ENCODE measurements around the gene CCL5. TPM values are rescaled to one million over a fixed set of nuclear protein-coding genes. Genes with fewer than 3 reads are reported as not detected.

Gene CCL5
- total RNA-seq, 1 experiment from 2014 or later: 0.17 TPM

DNA sequence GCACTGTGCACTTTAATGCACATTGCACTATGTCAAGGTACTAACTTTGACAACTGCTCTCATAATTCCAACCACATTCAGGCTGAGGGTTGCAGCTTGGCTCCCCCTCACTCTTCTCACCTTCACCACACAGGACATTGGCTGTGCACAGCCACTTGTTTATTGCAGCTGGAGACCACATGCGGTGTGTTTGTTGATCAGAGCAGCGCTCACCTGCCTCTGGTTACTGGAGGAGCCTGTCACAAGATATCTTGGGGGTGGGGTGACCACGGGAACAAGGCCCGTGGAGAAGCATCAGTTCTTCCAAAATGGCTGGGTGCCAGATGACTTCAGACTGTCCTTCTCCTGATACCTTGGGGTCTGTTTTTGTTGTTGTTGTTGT, 10.6 kb upstream of the CCL5 start:
- CTCF ChIA-PET: interaction anchor here (2.1 kb wide), 1 partner anchor 19 kb away, joined by 5 read pairs; no protein-coding TSS in a partner anchor
- H3K27me3 Mint-ChIP-seq (ENCODE audit: low read depth): no peaks in the 10 kb centered on the region
- peaks cover 22% of the 10 kb centered on the region for H3K4me1 Mint-ChIP-seq
- no peak for DNase-seq (ENCODE audit: low spot score)
- POLR2A ChIA-PET: no interaction called here
- H3K27ac Mint-ChIP-seq: no peak overlapping the region
- H3K4me3 Mint-ChIP-seq: no peak overlapping the region
- peak; percentile 22; the same call in 1 of the 2 replicates for ATAC-seq
- TF ChIP-seq MLX (CRISPR knock-in tag; IDR thresholded peaks at IDR 0.05) (no peak), FOXP1 (CRISPR knock-in tag; IDR thresholded peaks at IDR 0.05; ENCODE audit: borderline replicate concordance) (no peak), TP53 (CRISPR knock-in tag; IDR thresholded peaks at IDR 0.05) (no peak), ZNF232 (CRISPR knock-in tag; IDR thresholded peaks at IDR 0.05) (no peak), FOXJ3 (CRISPR knock-in tag; IDR thresholded peaks at IDR 0.05; ENCODE audit: borderline replicate concordance) (no peak), ATF6 (CRISPR knock-in tag; IDR thresholded peaks at IDR 0.05) (no peak), NR1H2 (CRISPR knock-in tag; IDR thresholded peaks at IDR 0.05) (no peak), RELA (CRISPR knock-in tag; IDR thresholded peaks at IDR 0.05; ENCODE audit: borderline replicate concordance) (no peak)
- TF ChIP-seq, protein P1, sequence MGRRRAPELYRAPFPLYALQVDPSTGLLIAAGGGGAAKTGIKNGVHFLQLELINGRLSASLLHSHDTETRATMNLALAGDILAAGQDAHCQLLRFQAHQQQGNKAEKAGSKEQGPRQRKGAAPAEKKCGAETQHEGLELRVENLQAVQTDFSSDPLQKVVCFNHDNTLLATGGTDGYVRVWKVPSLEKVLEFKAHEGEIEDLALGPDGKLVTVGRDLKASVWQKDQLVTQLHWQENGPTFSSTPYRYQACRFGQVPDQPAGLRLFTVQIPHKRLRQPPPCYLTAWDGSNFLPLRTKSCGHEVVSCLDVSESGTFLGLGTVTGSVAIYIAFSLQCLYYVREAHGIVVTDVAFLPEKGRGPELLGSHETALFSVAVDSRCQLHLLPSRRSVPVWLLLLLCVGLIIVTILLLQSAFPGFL (CRISPR knock-in tag; IDR thresholded peaks at IDR 0.05; ENCODE audit: borderline replicate concordance): no peak
- TF ChIP-seq, protein P2, sequence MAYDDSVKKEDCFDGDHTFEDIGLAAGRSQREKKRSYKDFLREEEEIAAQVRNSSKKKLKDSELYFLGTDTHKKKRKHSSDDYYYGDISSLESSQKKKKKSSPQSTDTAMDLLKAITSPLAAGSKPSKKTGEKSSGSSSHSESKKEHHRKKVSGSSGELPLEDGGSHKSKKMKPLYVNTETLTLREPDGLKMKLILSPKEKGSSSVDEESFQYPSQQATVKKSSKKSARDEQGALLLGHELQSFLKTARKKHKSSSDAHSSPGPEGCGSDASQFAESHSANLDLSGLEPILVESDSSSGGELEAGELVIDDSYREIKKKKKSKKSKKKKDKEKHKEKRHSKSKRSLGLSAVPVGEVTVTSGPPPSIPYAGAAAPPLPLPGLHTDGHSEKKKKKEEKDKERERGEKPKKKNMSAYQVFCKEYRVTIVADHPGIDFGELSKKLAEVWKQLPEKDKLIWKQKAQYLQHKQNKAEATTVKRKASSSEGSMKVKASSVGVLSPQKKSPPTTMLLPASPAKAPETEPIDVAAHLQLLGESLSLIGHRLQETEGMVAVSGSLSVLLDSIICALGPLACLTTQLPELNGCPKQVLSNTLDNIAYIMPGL (CRISPR knock-in tag; IDR thresholded peaks at IDR 0.05): no peak
- TF ChIP-seq, protein P3, sequence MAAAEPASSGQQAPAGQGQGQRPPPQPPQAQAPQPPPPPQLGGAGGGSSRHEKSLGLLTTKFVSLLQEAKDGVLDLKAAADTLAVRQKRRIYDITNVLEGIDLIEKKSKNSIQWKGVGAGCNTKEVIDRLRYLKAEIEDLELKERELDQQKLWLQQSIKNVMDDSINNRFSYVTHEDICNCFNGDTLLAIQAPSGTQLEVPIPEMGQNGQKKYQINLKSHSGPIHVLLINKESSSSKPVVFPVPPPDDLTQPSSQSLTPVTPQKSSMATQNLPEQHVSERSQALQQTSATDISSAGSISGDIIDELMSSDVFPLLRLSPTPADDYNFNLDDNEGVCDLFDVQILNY (CRISPR knock-in tag; IDR thresholded peaks at IDR 0.05): no peak
- TF ChIP-seq, protein P4, sequence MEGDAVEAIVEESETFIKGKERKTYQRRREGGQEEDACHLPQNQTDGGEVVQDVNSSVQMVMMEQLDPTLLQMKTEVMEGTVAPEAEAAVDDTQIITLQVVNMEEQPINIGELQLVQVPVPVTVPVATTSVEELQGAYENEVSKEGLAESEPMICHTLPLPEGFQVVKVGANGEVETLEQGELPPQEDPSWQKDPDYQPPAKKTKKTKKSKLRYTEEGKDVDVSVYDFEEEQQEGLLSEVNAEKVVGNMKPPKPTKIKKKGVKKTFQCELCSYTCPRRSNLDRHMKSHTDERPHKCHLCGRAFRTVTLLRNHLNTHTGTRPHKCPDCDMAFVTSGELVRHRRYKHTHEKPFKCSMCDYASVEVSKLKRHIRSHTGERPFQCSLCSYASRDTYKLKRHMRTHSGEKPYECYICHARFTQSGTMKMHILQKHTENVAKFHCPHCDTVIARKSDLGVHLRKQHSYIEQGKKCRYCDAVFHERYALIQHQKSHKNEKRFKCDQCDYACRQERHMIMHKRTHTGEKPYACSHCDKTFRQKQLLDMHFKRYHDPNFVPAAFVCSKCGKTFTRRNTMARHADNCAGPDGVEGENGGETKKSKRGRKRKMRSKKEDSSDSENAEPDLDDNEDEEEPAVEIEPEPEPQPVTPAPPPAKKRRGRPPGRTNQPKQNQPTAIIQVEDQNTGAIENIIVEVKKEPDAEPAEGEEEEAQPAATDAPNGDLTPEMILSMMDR (IDR thresholded peaks at IDR 0.05): no peak
- no peaks in the 10 kb centered on the region for H3K36me3 Mint-ChIP-seq
- H3K9me3 Mint-ChIP-seq: no peaks in the 10 kb centered on the region

DNA sequence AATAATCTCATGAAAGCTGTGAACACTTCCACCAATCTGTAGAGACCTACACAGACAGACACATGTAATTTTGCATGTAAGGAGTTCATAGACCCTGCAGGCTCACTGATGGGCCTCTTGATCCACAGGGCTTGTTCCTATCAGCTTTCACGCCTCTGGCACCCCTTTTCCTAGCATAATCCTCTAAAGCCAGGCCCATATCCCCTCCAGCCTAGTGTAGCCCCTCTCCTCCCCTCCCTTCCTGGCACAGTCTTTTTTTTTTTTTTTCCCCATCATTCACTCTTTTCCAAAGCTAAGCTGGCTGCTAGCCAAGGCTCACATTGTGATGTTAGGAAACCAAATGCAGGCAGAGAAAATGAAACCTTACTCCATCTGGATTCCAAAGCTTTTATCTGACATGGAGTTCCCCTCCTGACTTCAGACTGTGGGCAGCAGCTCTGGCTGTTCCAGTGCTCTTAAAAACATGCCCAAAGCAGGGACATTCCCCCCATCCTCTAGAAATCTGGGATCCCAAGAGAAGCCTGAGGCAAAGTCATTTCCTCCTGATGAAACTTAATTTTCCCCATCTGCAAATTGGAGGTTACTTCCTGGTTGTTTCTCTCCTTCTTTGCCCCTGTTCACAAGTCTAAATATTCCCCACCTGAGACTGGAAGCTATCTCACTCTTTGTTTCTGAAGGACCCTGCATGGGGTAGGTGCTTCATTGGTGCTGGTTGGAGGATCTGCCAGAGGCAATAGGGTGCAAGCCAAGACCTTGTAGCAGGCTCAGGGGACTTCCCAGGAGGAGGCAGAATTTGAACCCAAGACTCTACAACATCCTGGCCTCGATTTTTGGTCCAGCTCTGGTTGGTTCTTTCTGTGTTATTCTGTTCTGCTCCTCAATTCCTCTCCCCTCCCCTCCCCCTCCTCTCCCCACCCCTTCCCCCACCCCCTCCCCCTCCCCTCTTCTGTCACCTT, 9.9 kb upstream of the CCL5 start:
- ChIA-PET CTCF (interaction anchor here (0.9 to 1.9 kb wide), 2 partner anchors 19 to 126 kb away, joined by 3 to 7 read pairs; no protein-coding TSS in a partner anchor), POLR2A (no interaction called here)
- ATAC-seq (no peak), DNase-seq (ENCODE audit: low spot score) (no peak)
- no peaks in the 10 kb centered on the region for H3K36me3 Mint-ChIP-seq
- peaks cover 22% of the 10 kb centered on the region for H3K4me1 Mint-ChIP-seq
- no peak overlapping the region for H3K27ac Mint-ChIP-seq
- no peaks in the 10 kb centered on the region for H3K27me3 Mint-ChIP-seq (ENCODE audit: low read depth)
- no peak overlapping the region for H3K4me3 Mint-ChIP-seq
- H3K9me3 Mint-ChIP-seq: no peaks in the 10 kb centered on the region
- TF ChIP-seq PRRX2 (CRISPR knock-in tag; IDR thresholded peaks at IDR 0.05): no peak
- no peak for TF ChIP-seq CREM (CRISPR knock-in tag; IDR thresholded peaks at IDR 0.05)
- TF ChIP-seq ZMAT4 (CRISPR knock-in tag; IDR thresholded peaks at IDR 0.05): no peak
- TF ChIP-seq, protein P5, sequence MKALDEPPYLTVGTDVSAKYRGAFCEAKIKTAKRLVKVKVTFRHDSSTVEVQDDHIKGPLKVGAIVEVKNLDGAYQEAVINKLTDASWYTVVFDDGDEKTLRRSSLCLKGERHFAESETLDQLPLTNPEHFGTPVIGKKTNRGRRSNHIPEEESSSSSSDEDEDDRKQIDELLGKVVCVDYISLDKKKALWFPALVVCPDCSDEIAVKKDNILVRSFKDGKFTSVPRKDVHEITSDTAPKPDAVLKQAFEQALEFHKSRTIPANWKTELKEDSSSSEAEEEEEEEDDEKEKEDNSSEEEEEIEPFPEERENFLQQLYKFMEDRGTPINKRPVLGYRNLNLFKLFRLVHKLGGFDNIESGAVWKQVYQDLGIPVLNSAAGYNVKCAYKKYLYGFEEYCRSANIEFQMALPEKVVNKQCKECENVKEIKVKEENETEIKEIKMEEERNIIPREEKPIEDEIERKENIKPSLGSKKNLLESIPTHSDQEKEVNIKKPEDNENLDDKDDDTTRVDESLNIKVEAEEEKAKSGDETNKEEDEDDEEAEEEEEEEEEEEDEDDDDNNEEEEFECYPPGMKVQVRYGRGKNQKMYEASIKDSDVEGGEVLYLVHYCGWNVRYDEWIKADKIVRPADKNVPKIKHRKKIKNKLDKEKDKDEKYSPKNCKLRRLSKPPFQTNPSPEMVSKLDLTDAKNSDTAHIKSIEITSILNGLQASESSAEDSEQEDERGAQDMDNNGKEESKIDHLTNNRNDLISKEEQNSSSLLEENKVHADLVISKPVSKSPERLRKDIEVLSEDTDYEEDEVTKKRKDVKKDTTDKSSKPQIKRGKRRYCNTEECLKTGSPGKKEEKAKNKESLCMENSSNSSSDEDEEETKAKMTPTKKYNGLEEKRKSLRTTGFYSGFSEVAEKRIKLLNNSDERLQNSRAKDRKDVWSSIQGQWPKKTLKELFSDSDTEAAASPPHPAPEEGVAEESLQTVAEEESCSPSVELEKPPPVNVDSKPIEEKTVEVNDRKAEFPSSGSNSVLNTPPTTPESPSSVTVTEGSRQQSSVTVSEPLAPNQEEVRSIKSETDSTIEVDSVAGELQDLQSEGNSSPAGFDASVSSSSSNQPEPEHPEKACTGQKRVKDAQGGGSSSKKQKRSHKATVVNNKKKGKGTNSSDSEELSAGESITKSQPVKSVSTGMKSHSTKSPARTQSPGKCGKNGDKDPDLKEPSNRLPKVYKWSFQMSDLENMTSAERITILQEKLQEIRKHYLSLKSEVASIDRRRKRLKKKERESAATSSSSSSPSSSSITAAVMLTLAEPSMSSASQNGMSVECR (CRISPR knock-in tag; IDR thresholded peaks at IDR 0.05; ENCODE audit: borderline replicate concordance): no peak
- TF ChIP-seq ZNF263 (CRISPR knock-in tag; IDR thresholded peaks at IDR 0.05; ENCODE audit: low read depth): no peak
- TF ChIP-seq, protein P6, sequence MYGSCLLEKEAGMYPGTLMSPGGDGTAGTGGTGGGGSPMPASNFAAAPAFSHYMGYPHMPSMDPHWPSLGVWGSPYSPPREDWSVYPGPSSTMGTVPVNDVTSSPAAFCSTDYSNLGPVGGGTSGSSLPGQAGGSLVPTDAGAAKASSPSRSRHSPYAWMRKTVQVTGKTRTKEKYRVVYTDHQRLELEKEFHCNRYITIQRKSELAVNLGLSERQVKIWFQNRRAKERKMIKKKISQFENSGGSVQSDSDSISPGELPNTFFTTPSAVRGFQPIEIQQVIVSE (CRISPR knock-in tag; IDR thresholded peaks at IDR 0.05; ENCODE audit: borderline replicate concordance): no peak
- TF ChIP-seq ZNF416 (CRISPR knock-in tag; IDR thresholded peaks at IDR 0.05): no peak
